ENCODE data around the gene SRRT.
"Not testable (repeated sequence)": the region's sequence is repeated elsewhere in the genome, so short reads cannot be mapped to it uniquely, and the experiment has no call there.

SRRT gene

GRCh38 chr7:100854146-100854895, 20.6 kb upstream of the SRRT start:
- H3K27ac ChIP-seq = no peak overlapping the region
- DNase-seq (ENCODE audit: low read depth, low spot score) = no peak

- not testable (repeated sequence) for H3K27ac ChIP-seq; DNase-seq (ENCODE audit: low read depth, low spot score)
Observed at GRCh38 chr7:100854899-100855298, 20.0 kb upstream of the SRRT start.

GRCh38 chr7:100855515-100855914, 19.4 kb upstream of the SRRT start:
- H3K27ac ChIP-seq = no peak overlapping the region
- DNase-seq (ENCODE audit: low read depth, low spot score) = no peak

- DNase-seq (ENCODE audit: low read depth, low spot score) = no peak
- H3K27ac ChIP-seq = no peak overlapping the region
Observed at GRCh38 chr7:100856871-100857282, 18.0 kb upstream of the SRRT start.

- no peak for DNase-seq (ENCODE audit: low read depth, low spot score)
- H3K27ac ChIP-seq = no peak overlapping the region
Observed at GRCh38 chr7:100859856-100860255, 15.0 kb upstream of the SRRT start.

- H3K27ac ChIP-seq = no peak overlapping the region
- no peak for DNase-seq (ENCODE audit: low read depth, low spot score)
Observed at GRCh38 chr7:100860702-100861615, 13.9 kb upstream of the SRRT start.

GRCh38 chr7:100861616-100861985, 13.3 kb upstream of the SRRT start:
- no peak for DNase-seq (ENCODE audit: low read depth, low spot score)
- H3K27ac ChIP-seq = no peak overlapping the region

- H3K27ac ChIP-seq = no peak overlapping the region
- DNase-seq (ENCODE audit: low read depth, low spot score) = no peak
Observed at GRCh38 chr7:100863406-100863950, 11.4 kb upstream of the SRRT start.

GRCh38 chr7:100864263-100864845, 10.5 kb upstream of the SRRT start:
- no peak overlapping the region for H3K27ac ChIP-seq
- DNase-seq (ENCODE audit: low read depth, low spot score) = no peak

- peak; percentile 95 for DNase-seq (ENCODE audit: low read depth, low spot score)
- H3K27ac ChIP-seq = peak overlapping the region; percentile 99
Observed at GRCh38 chr7:100865372-100865911, 9.5 kb upstream of the SRRT start.

GRCh38 chr7:100865938-100866728, 8.8 kb upstream of the SRRT start:
- DNase-seq (ENCODE audit: low read depth, low spot score) = no peak
- peak overlapping the region; percentile 99 for H3K27ac ChIP-seq

- no peak for DNase-seq (ENCODE audit: low read depth, low spot score)
- peak overlapping the region; percentile 99 for H3K27ac ChIP-seq
Observed at GRCh38 chr7:100866729-100867039, 8.2 kb upstream of the SRRT start.

GRCh38 chr7:100867040-100867775, 7.7 kb upstream of the SRRT start, which contains the start of gene TRIP6:
Gene TRIP6 (plus strand): TSS chr7:100867387. CDS start chr7:100867498, 111 bp downstream.
- H3K27ac ChIP-seq = peak within 1 kb of the TSS; percentile 99
- peak; percentile 56 for DNase-seq (ENCODE audit: low read depth, low spot score)

- DNase-seq (ENCODE audit: low read depth, low spot score) = no peak
- H3K27ac ChIP-seq = peak overlapping the region; percentile 99
Observed at GRCh38 chr7:100867776-100868485, 7.0 kb upstream of the SRRT start.

GRCh38 chr7:100873599-100874299, 1.2 kb upstream of the SRRT start:
- peak overlapping the region; percentile 82 for H3K27ac ChIP-seq
- no peak for DNase-seq (ENCODE audit: low read depth, low spot score)

- H3K27ac ChIP-seq = peak overlapping the region; percentile 82
- no peak for DNase-seq (ENCODE audit: low read depth, low spot score)
Observed at GRCh38 chr7:100874300-100874576, 665 bp upstream of the SRRT start.

- no peak for DNase-seq (ENCODE audit: low read depth, low spot score)
- H3K27ac ChIP-seq = peak overlapping the region; percentile 82
Observed at GRCh38 chr7:100875356-100875751, 451 bp downstream of the SRRT start.

- H3K27ac ChIP-seq = no peak overlapping the region
- no peak for DNase-seq (ENCODE audit: low read depth, low spot score)
Observed at GRCh38 chr7:100878013-100878412, 3.1 kb downstream of the SRRT start.
